Suprapubic skin (tissue), 4 donors: ENCODE measurements around the gene BPNT1.

Source experiments
- POLR2A ChIP-seq, 2 donors: fragments of 450-650 bp; IDR thresholded peaks; one replicate each; pipeline ENCODE4 v1.6.1; 2017; ENCODE audit warnings: antibody characterized with exemption in 2 of 2, mild to moderate bottlenecking in 2 of 2, moderate library complexity in 2 of 2
- POLR2AphosphoS5 ChIP-seq, 3 donors: sonication (generic); formaldehyde crosslinking; IDR thresholded peaks; one replicate each; pipeline ENCODE4 v1.6.1; 2017; ENCODE audit warnings: antibody characterized with exemption in 3 of 3
- TF ChIP-seq, protein P1 (sequence below), 2 donors: fragments of 200-600 bp in 1 of 2; fragments of 450-650 bp in 1 of 2; sonication (generic) in 1 of 2; IDR thresholded peaks; one replicate each; pipeline ENCODE4 v1.5.1; 2016 to 2019; ENCODE audit warnings: antibody characterized with exemption in 2 of 2, mild to moderate bottlenecking in 1 of 2, moderate library complexity in 1 of 2

DNA sequence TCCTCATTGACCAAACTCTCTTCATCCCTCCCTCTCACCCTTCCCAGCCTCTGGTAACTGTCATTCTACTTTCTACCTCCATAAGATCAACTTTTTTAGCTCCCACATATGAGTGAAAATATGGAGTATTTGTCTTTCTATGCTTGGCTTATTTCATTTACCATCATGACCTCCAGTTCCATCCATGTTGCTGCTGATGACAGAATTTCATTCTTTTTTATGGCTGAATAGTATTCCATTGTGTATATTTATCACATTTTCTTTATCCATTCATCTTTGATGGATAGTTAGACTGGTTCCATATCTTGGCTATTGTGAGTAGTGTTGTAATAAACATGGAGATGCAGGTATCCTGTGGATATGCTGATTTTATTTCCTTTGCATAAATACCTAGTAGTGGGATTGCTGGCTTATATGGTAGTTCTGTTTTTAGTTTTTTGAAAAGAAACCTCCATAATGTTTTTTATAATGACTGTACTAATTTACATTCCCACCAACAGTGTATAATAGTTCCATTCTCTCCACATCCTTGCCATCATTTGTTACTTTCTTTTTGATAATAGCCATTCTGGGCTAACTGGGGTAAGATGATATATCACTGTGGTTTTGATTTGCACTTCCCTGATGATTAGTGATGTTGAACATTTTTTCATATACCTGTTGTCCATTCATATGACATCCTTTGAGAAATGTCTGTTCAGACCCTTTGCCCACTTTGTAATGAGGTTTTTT, 40.1 kb upstream of the BPNT1 start:
- TF ChIP-seq POLR2A (IDR thresholded peaks at IDR 0.05): no peak
- no peak for TF ChIP-seq POLR2AphosphoS5 (IDR thresholded peaks at IDR 0.05)
- TF ChIP-seq, protein P1, sequence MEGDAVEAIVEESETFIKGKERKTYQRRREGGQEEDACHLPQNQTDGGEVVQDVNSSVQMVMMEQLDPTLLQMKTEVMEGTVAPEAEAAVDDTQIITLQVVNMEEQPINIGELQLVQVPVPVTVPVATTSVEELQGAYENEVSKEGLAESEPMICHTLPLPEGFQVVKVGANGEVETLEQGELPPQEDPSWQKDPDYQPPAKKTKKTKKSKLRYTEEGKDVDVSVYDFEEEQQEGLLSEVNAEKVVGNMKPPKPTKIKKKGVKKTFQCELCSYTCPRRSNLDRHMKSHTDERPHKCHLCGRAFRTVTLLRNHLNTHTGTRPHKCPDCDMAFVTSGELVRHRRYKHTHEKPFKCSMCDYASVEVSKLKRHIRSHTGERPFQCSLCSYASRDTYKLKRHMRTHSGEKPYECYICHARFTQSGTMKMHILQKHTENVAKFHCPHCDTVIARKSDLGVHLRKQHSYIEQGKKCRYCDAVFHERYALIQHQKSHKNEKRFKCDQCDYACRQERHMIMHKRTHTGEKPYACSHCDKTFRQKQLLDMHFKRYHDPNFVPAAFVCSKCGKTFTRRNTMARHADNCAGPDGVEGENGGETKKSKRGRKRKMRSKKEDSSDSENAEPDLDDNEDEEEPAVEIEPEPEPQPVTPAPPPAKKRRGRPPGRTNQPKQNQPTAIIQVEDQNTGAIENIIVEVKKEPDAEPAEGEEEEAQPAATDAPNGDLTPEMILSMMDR (IDR thresholded peaks at IDR 0.05): no peak
